NT2/D1 (cell line): Measurements from ENCODE around the gene CREB3L1.

ENCODE experiments used
- SUZ12 ChIP-seq: IDR thresholded peaks from 2 replicates; pipeline ENCODE4 v1.6.1; 2011; ENCODE audit not compliant: insufficient read length, insufficient read depth; ENCODE audit errors: extremely low read depth
- YY1 ChIP-seq: IDR thresholded peaks from 2 replicates; pipeline ENCODE4 v1.6.1; 2011; ENCODE audit not compliant: insufficient read length, insufficient read depth
- ZNF274 ChIP-seq: IDR thresholded peaks from 2 replicates; pipeline ENCODE4 v1.6.1; 2011; ENCODE audit warnings: mild to moderate bottlenecking, low read depth, low read length

- TF ChIP-seq SUZ12 (no peak), ZNF274 (no peak), YY1 (no peak)
Measured at GRCh38 chr11:46364791-46365190, 87.3 kb downstream of the CREB3L1 start.
